NCI-H2196 (cell line): ENCODE measurements around the gene GPR62.

Source experiments
- DNase-seq: peaks from one replicate; lab custom pipeline; 2025; ENCODE audit not compliant: unreplicated experiment; lab: John Stamatoyannopoulos, UW

Gene GPR62

DNA sequence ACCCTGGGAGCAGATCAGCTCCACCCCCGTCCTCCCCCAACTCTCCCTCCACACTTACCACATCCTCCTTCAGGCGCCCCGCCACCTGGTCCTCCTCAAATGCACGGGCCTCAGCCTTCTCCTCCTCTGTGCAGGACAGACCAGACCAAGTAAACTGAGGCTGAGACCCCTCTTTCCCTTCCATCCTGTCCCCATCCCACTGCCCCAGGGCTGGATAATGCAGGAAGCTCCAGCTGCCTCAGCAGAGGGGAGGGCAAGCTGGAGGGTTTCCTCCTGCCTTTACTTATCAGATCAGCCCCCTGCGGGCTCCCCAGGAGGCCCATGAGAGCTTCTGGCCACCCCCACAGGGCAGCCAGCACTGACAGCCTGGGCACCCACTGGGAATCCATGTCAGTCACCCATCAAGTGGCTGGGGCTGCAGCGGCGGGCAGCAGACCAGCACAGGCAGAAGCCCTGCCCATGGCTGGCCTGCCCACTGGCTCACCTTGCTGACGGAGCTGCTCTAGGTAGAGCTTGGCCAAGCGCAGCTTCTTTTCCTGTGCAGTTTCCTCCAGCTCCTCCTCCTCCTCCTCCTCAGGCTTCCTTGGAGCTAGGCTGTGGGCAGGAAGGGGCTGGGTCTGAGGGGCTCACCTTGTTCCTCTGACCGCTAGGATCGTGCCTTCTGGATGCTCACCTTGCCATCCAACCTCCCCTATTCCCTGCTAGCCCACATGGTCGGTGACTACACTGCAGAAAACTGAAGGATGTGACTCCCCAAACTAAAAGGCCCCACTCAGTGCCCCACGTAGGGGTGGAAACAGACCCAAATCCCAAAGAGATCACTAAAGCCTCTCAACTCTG is 17.4 kb upstream of the GPR62 start:
- no peak for DNase-seq

DNA sequence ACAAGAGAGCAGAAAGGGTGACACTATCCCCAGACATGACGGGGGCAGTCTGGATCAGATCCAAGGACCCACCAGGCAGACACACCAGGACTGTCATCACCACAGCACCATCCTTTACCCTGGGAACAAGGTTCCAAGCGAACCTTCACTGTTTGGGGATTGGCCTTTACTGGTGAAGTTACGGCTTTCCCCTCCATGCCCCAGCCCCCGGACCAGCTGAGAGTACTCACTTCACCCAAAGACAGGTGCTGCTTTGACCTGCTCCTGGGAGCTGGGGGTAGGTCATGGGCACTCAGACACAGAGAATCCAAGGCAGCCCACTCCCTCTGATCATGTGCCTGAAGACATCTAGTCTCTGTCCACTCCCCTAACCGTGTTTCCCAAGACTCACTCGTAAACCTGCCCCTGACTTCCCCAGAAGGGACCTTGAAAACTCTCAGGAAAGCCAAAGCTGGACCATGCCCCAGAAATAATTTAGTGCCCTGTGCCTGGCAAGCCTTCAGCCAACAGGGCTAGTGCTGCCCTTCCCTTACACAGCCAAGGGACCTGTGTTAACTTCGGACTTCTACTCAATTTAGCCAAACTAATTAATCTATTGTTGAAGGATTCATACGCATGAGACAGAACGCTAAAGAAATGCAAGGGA is 16.3 kb upstream of the GPR62 start:
- DNase-seq: no peak

DNA sequence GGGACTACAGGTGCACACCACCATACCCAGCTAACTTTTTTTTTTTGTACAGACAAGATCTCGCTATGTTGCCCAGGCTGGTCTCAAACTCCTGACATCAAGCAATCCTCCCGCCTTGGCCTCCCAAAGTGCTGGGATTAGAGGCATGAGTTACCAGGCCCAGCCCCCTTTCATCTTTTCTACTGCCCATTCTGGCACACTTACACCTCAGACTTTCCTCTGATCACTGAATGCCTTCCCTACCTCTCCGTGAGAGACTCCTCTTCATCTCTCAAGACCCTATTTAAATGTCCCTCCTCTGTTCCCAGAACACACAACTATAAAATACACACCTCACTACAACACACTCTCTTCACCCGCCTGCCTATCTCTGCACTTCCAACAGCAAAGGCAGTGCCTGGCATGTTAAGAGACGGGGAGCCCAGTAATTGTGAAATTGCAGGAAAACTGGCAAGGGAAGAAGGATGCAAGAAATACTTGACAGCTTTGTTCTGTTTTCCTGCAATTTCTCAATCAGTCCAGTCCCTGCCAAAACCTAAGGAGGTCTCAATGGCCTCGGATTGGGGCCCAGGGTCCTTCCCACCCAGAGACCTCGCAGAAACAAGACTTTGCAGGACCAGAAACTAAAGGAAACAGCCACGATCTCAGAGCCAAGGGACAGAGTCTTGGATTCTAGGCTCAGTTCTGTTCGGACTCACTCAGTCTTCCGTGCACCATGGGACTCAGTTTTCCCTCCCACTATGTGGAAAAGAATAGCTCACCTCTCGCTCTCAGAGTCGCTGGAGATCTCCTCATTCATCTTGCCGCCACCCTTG is 14.3 kb upstream of the GPR62 start:
- no peak for DNase-seq

DNA sequence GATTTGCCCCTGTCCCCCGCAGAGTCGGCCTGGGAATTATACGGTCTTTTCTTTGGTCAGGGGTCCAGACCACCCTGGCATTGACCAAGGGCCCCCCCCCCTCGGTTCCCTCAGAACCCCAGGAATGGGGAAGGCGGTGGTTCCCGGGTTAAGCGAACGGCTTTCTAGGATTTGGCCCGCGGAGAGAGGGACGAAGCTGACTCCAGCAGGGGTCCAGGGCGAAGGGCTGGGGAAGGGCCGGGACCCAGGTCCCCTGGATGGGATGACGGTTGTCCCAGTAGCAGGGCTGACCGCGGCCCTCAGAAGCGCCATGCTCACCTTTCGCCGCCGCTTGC is 13.8 kb upstream of the GPR62 start:
- DNase-seq: no peak

DNA sequence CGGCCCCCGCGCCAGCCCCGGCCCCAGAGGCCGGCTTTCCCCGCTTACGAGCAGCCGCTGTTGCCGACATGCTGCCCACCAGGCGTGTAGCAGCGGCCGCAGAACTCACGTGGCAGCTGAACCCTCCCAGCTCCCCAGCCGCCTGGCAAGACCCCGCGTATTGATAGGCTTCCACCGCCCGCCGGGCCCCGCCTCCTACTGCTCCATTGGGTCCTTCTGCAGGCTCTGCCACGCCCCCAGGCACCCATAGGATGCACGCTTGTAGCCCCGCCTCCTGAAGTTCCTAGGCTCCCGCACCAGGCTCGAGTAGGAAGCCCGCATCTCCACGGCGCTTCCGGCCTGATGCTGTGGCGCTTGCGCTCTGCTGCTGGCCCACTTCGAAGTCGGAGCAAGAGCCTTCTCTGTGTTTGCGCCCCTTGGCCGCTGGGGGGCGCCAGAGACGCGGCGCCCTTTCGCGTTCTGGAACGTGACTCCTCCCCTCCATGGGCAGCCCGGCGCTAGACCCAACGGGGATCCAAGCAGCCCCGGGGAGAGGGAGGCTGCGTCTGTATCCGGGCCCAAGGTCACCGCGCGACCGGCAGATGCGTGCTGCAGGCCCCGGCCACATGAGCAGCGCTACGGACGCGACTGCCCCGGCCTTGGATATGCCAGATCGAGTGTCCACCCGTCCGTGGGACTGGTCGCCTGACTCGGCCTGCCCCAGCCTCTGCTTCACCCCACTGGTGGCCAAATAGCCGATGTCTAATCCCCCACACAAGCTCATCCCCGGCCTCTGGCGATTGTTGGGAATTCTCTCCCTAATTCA is 13.2 kb upstream of the GPR62 start, which contains the start of the genes PARP3 and RRP9:
Gene PARP3 (plus strand): TSS at position 566 of the 805 bp plus-strand sequence. CDS start 993 bp downstream, outside the sequence.
Gene RRP9 (minus strand): TSS at position 107 of the 805 bp plus-strand sequence. CDS start 37 bp downstream, at position 70.
- DNase-seq: peak; percentile 95

DNA sequence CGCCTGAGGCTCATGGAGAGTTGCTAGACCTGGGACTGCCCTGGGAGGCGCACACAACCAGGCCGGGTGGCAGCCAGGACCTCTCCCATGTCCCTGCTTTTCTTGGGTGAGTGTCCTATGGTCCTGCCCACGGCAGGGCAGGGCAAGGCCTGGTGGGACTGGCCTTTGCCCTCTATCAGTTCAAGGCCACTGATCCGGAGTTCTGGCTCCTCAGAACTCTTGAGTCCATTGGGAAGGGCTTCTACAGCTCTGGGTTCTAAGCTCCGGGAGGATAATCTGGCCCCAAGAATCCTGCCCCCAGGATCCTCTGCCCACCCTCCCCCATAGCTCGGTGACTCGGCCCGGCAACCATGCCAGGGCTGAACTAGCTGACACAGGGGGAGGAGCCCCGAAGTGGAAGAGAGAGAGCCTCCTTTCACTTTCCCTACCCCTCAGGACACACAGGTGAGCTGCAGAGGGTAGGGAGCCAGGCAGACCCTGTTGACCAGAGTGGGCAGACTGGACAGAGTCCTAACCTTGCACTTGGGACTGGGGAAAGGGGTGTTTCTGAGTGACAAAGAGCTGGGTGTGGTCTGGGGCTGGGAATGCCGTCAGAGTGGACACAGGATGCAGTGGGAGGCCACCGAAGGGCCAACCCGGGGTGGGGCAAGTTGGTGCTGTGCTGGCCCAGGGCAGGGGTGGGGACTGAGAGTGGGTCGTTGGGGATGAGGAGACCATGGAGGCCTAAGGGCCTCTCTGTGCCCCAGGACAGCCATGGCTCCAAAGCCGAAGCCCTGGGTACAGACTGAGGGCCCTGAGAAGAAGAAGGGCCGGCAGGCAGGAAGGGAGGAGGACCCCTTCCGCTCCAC is 12.4 kb upstream of the GPR62 start:
- DNase-seq: peak; percentile 30

DNA sequence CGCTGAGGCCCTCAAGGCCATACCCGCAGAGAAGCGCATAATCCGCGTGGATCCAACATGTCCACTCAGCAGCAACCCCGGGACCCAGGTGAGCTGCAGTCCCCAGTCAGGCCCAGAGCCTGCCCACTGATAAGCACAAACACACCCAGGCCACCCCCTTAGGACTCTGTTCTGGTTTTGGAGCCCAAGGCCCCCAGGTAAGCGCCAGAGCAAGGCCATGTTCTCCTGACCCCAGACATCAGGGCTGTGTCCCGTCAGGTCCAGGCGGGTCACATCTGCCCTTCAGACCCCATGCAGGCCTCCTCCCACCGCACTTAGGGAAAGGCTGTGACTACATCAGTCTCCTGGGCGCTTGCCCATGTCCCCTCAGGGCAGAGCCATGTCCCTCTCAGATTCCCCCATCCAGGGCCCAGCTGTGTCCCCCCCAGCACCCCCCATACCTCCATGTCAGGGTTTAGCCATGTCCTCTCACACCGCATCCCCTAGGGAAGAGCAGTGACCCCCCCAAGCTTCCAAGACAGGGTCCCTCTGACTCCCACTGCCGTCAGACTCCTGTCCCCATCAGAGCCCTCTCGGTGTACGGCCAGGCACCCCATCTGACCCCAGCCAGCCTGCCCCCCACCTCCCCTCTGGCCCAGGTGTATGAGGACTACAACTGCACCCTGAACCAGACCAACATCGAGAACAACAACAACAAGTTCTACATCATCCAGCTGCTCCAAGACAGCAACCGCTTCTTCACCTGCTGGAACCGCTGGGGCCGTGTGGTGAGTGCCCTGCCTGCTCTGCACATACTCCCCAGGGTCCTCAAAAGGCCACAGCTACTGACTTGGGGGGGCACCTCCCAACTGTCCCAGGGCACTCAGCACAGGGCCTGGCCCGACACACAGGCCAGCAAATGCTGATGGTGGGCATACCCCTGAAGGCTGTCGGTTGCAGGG is 11.5 kb upstream of the GPR62 start:
- DNase-seq: no peak

DNA sequence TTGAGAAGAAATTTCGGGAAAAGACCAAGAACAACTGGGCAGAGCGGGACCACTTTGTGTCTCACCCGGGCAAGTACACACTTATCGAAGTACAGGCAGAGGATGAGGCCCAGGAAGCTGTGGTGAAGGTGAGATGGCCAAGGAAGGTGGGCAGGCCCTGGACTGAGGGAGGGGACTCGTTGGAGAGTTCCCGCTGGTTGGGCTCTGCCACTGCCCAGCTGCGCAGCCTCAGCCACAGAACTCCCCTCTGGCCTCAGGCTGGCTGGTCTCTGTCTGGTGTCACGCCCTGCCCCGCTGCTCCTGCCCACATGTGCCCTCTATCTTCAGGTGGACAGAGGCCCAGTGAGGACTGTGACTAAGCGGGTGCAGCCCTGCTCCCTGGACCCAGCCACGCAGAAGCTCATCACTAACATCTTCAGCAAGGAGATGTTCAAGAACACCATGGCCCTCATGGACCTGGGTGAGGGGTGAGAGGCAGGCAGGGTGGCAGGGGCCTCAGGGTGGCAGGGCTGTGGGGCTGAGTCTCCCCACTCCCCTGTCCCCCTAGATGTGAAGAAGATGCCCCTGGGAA is 10.6 kb upstream of the GPR62 start:
- DNase-seq: no peak

DNA sequence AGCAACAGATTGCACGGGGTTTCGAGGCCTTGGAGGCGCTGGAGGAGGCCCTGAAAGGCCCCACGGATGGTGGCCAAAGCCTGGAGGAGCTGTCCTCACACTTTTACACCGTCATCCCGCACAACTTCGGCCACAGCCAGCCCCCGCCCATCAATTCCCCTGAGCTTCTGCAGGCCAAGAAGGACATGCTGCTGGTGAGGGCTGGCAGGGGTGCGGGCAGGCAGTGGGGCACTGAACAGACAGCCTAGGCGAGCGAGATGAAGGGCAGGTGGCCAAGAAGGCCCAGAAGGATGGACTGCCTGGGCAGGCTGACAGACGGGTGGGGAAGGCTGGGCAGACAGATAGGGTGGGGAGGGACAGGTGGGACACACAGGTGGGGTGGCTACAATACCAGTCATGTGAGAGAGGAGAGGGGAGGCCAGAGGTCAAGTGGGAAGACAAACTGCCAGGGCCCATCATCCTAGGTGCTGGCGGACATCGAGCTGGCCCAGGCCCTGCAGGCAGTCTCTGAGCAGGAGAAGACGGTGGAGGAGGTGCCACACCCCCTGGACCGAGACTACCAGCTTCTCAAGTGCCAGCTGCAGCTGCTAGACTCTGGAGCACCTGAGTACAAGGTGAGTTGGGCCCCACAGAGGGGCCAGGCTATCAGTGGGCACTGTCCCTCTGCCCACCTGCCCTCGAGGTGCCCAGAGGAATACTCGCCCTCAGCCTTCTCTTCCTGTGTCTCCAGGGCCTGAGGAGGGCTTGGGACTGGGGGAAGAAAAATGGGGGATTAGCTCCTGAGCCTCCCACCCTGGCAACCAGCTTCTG is 9.9 kb upstream of the GPR62 start:
- no peak for DNase-seq

DNA sequence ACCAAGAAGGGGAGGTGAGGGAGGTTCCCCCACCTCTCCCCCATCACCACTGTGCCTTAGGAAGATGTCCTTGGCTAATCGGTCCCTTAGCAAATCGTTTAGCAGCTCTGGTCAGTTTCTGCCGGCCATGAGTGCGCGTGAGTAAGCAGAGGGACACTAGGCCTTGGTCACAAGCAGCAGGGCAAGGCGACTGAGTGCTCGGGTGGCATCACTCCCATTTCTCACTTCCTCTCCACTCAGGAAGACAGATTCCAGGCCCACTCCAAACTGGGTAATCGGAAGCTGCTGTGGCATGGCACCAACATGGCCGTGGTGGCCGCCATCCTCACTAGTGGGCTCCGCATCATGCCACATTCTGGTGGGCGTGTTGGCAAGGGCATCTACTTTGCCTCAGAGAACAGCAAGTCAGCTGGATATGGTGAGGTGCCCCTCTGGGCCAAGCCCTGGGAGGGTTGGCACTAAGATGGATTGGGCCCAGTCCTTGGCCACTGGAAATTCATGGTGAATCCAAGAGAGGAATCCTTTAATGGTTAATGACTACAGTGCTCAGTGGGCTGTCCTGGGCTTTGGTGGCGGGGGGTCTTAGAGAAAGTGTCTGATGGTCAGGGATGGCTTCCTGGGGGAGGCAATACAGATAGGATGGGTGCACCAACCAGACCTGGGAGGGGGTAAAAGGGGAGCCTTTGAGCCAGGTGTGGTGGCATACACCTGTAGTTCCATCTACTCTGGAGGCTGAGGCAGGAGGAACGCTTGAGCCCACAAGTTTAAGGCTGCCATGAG is 9.1 kb upstream of the GPR62 start:
- no peak for DNase-seq

DNA sequence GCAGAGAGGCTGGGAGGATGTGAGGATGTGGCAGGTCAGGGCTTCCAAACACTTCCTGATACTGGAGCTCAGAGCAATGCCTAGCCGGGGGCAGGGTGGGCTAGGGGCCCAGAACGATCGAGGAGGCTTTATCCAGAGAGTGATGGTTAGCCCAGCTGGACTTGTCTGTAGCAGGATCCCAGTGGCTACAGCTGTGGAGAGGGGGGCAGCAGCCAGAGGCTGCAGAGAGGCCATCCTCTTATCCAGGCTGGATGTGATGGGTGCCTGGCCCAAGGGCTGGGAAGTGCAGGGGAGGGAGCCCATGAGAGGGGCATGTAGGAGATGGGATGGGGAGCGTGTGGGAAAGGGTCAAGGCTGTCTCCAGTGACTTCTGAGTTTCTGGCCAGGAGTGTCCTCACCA is 8.4 kb upstream of the GPR62 start:
- DNase-seq: no peak

DNA sequence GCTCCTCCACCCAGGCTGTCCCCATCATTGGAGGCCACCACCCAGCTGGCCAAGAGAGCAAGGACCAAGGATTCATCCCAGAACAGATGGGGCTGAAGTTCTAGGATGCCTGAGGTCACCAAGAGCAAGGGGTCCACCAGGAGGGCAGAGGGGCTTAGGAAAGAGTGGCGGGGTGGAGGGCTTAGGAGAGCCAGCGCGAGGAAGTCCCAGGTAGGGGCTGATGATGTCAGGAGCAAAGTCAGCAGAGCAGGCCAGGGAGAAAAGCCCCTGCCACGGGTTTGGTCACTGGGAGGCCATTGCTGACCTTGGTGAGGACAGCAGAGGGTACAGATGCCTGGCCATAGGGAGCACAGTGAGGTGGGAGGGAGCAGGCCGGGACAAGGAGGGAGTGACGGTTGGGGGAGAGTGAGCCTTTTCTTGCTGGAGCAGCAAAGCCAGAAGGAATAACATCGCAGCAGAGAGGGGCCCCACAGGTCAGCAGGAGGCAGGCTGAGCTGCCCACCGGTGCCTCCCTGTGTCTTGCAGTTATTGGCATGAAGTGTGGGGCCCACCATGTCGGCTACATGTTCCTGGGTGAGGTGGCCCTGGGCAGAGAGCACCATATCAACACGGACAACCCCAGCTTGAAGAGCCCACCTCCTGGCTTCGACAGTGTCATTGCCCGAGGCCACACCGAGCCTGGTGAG is 7.8 kb upstream of the GPR62 start:
- DNase-seq: no peak

DNA sequence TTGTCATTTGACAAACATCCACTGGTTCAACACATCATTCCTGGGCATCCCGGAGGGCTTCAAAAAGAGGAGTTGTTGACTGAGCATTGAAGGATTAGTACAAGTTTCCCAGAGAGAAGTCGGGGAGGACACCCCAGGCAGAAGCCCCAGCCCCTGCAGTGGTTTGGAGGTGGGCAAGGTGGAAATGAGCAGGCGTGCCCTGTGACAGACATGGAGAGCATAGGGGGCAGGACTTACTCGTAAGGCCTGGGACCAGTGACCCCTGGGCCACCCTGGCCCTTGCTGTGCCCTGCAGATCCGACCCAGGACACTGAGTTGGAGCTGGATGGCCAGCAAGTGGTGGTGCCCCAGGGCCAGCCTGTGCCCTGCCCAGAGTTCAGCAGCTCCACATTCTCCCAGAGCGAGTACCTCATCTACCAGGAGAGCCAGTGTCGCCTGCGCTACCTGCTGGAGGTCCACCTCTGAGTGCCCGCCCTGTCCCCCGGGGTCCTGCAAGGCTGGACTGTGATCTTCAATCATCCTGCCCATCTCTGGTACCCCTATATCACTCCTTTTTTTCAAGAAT is 7.1 kb upstream of the GPR62 start:
- no peak for DNase-seq

DNA sequence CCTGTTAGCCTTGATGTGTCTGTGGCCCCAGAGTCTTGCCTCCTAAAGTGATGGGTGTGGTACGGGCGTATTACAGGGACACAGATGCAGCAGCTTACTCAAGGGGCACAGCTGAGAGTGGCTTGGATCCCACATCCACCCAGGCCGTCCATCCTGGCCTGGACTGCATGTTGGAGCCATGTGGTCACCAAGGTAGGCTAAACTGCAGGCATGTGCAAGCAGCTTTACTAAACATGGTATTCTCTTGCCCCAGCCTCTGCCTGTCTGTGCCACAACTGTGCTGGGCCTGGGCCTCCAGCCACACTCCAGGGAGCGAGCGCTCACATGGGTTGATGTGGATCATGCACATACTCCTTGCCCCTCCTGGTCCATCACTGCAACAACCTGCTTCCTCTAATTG is 6.1 kb upstream of the GPR62 start:
- DNase-seq: no peak

DNA sequence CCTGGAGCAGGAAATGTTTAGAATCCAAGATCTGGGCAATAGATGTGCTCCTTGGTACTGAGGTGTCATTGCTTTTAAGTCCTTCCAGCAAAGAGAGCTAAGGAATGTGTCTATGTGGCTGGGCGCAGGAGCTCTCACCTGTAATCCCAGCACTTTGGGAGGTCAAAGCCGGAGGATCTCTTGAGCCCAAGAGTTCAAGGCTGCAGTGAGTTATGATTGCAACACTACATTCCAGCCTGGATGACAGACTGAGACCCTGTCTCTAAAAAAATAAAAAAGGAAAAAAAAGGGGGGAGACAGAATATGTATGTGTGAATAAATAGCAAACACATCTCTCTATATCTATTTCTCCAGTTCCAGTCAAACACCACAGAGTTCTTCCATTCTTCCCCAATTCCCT is 4.3 kb upstream of the GPR62 start:
- DNase-seq: no peak

DNA sequence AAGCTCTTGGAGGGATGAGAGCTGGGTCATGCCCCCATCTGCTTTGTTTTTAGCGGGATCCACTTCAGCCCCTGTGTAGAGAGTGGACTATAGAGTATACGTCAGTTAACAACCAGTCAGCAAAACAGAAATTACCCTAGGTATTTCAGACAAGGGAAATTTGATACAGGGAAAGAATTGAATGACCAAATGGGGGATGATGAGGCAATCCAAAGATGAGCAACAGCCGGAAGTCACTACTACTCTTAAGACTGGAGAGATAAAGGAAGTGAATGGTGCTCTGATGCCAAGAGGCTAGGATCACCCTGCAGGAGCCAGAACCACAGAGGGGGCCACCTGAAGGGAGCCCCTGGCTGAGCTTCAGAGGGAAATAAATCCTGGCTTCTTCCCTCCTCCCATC is 1.7 kb upstream of the GPR62 start:
- no peak for DNase-seq
